SK-N-SH treated with all-trans-retinoic acid at 6 μM for 48 hours (cell line): ENCODE measurements around the gene AOPEP.

Experiments
- CSRNP3 ChIP-seq: fragments of 250-450 bp; sonication (Bioruptor Pico); IDR thresholded peaks from 2 replicates; pipeline ENCODE4 v1.5.1; 2021; ENCODE audit warnings: mild to moderate bottlenecking, moderate library complexity
- PPARA ChIP-seq: fragments of 250-450 bp; sonication (Bioruptor Pico); IDR thresholded peaks from 2 replicates; pipeline ENCODE4 v1.5.0; 2020; ENCODE audit warnings: mild to moderate bottlenecking, borderline replicate concordance
- TCF4 ChIP-seq: fragments of 250-450 bp; sonication (Bioruptor Pico); IDR thresholded peaks from 2 replicates; pipeline ENCODE4 v1.8.0; 2021; ENCODE audit warnings: mild to moderate bottlenecking, moderate library complexity, borderline replicate concordance
- ZFP30 ChIP-seq: fragments of 450-650 bp; formaldehyde crosslinking; IDR thresholded peaks from 2 replicates; pipeline ENCODE4 v1.5.0; 2022; ENCODE audit warnings: mild to moderate bottlenecking, moderate library complexity

DNA sequence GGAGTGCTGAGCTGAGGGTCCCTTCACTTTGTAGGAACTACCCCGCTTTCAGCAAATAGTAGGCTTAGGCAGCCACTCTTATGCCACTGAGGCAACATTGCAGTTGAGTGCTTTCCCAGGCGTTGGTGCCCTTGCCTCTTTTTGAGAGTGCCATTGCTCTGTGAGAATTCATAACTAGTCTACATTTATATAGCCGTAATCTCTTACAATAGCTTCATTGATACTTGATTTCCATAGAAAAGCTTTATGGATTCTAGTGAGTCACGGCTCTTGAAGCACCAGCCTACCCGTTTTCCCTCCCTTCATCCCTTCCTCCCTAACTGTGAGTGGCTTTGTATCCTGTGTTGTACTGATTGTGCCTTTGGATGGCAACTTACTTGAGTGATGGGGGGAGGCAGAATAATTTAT is 283.9 kb downstream of the AOPEP start:
- no peak for TF ChIP-seq PPARA (CRISPR knock-in tag)
- TF ChIP-seq CSRNP3 (CRISPR knock-in tag): peak; percentile 23; the same call in 1 of the 2 replicates
- no peak for TF ChIP-seq ZFP30 (CRISPR knock-in tag)
- TF ChIP-seq TCF4 (CRISPR knock-in tag): no peak
